CD14-positive monocyte (primary cell): ENCODE measurements around the gene PPARG. TPM values are rescaled to one million over a fixed set of nuclear protein-coding genes. Genes with fewer than 3 reads are reported as not detected.

ENCODE experiments used
- DNase-seq, 3 donors: peaks; one replicate each; pipeline ENCODE4 v3.0.0-alpha.2; 2011 to 2022
- H2AFZ ChIP-seq: 2 replicates; pipeline ENCODE4 v1.6.0; 2012; ENCODE audit warnings: mild to moderate bottlenecking, low read depth, low read length, inconsistent platforms; ENCODE audit not compliant: insufficient read depth, poor library complexity, severe bottlenecking
- H3K27ac ChIP-seq, 2 donors: 1 replicate in 1 of 2; 2 replicates in 1 of 2; pipeline ENCODE4 v1.5.1; 2012 to 2013; ENCODE audit warnings: low read length in 2 of 2, control low read depth in 1 of 2, inconsistent platforms in 1 of 2, low read depth in 1 of 2, mild to moderate bottlenecking in 1 of 2
- H3K27me3 ChIP-seq, 2 donors: one replicate each; pipeline versions ENCODE4 v1.6.0 to v1.6.1; 2011 to 2013; ENCODE audit warnings: low read length in 2 of 2; ENCODE audit not compliant: control insufficient read depth in 2 of 2, insufficient read depth in 2 of 2
- H3K36me3 ChIP-seq, 2 donors: replicated peaks in 1 of 2; 1 replicate in 1 of 2; 2 replicates in 1 of 2; pipeline versions ENCODE4 v1.5.1 to v1.6.1; 2012 to 2013; ENCODE audit warnings: low read length in 2 of 2, control low read depth in 1 of 2, inconsistent platforms in 1 of 2, mild to moderate bottlenecking in 1 of 2; ENCODE audit not compliant: insufficient read depth in 2 of 2, control insufficient read depth in 1 of 2
- H3K4me1 ChIP-seq, 2 donors: 1 replicate in 1 of 2; 2 replicates in 1 of 2; pipeline versions ENCODE4 v1.5.1 to v1.6.1; 2012 to 2013; ENCODE audit warnings: low read length in 2 of 2, control low read depth in 1 of 2, inconsistent platforms in 1 of 2, mild to moderate bottlenecking in 1 of 2, moderate library complexity in 1 of 2; ENCODE audit not compliant: insufficient read depth in 2 of 2, control insufficient read depth in 1 of 2
- H3K4me2 ChIP-seq: replicated peaks from 2 replicates; pipeline ENCODE3; 2012; ENCODE audit warnings: low read length, moderate library complexity, mild to moderate bottlenecking; ENCODE audit not compliant: poor library complexity, severe bottlenecking; ENCODE audit errors: extremely low read depth
- H3K4me3 ChIP-seq, 3 experiments: fragments of 200-600 bp in 1 of 3; sonication (generic) in 1 of 3; replicated peaks in 1 of 3; 1 replicate in 2 of 3; 2 replicates in 1 of 3; pipeline ENCODE4 v1.5.1; 2011 to 2013; ENCODE audit warnings: low read length in 3 of 3, mild to moderate bottlenecking in 3 of 3, control low read depth in 2 of 3, low read depth in 2 of 3, inconsistent platforms in 1 of 3, moderate library complexity in 1 of 3
- H3K79me2 ChIP-seq: 2 replicates; pipeline ENCODE4 v1.6.0; 2012; ENCODE audit warnings: mild to moderate bottlenecking, control low read depth, inconsistent platforms, low read length, moderate library complexity; ENCODE audit not compliant: insufficient read depth
- H3K9ac ChIP-seq: 2 replicates; pipeline ENCODE4 v1.6.0; 2017; ENCODE audit warnings: low read length, mild to moderate bottlenecking; ENCODE audit not compliant: insufficient read depth, poor library complexity, severe bottlenecking
- H3K9me3 ChIP-seq, 2 donors: replicated peaks in 1 of 2; 1 replicate in 1 of 2; 2 replicates in 1 of 2; pipeline versions ENCODE4 v1.5.1 to v1.6.1; 2012 to 2013; ENCODE audit warnings: low read length in 2 of 2, control low read depth in 1 of 2; ENCODE audit not compliant: control insufficient read depth in 1 of 2, insufficient read depth in 1 of 2
- H4K20me1 ChIP-seq: 2 replicates; pipeline ENCODE4 v1.6.0; 2012; ENCODE audit warnings: mild to moderate bottlenecking, low read length, control low read depth, moderate library complexity; ENCODE audit not compliant: insufficient read depth
- H3K27ac Mint-ChIP-seq, 7 donors: one replicate each; pipeline ENCODE4 v1.8.0; 2020; ENCODE audit warnings: mild to moderate bottlenecking in 7 of 7, mixed read lengths in 7 of 7, moderate library complexity in 6 of 7, inconsistent platforms in 2 of 7
- H3K27me3 Mint-ChIP-seq, 3 donors: one replicate each; pipeline ENCODE4 v1.8.0; 2021 to 2022; ENCODE audit warnings: low read depth in 3 of 3, mild to moderate bottlenecking in 3 of 3, mixed read lengths in 3 of 3, moderate library complexity in 3 of 3, inconsistent platforms in 1 of 3
- H3K36me3 Mint-ChIP-seq, 2 donors: one replicate each; pipeline ENCODE4 v1.8.0; 2020; ENCODE audit warnings: mixed read lengths in 2 of 2, inconsistent platforms in 1 of 2, mild to moderate bottlenecking in 1 of 2
- H3K4me1 Mint-ChIP-seq: one replicate; pipeline ENCODE4 v1.8.0; 2020; ENCODE audit warnings: mild to moderate bottlenecking, mixed read lengths
- H3K4me3 Mint-ChIP-seq, 2 donors: one replicate each; pipeline ENCODE4 v1.8.0; 2020; ENCODE audit warnings: mild to moderate bottlenecking in 2 of 2, mixed read lengths in 2 of 2, moderate library complexity in 1 of 2
- H3K9me3 Mint-ChIP-seq, 7 donors: one replicate each; pipeline ENCODE4 v1.8.0; 2020 to 2022; ENCODE audit warnings: mixed read lengths in 7 of 7, mild to moderate bottlenecking in 6 of 7, moderate library complexity in 6 of 7, inconsistent platforms in 2 of 7
- WGBS: methylation state at CpG from one replicate; pipeline ENCODE4 v1.1.5; 2013; ENCODE audit warnings: missing lambda C conversion rate; ENCODE audit not compliant: insufficient coverage; 5-methylcytosine and 5-hydroxymethylcytosine counted together
- intact Hi-C, 2 donors: fragments of 100-400 bp; cut with micrococcal nuclease; formaldehyde crosslinking; loops; one replicate each; pipeline versions ENCODE4 v1.15.0 to v1.15.1; 2023
- polyA plus RNA-seq, 3 donors: library from polyadenylated mRNA; depleted of rRNA in 1 of 3; unstranded in 2 of 3; stranded (reverse) in 1 of 3; fragments of 300-500 nt in 2 of 3; fragments of >200 nt in 1 of 3; fragmentation: Illumina TruSeq in 2 of 3; gene quantifications; 1 replicate in 2 of 3; 2 replicates in 1 of 3; pipeline ENCODE4 v1.2.3, GENCODE V29; 2012 to 2021
- TF ChIP-seq, protein P1 (sequence below): fragments of 200-600 bp; IDR thresholded peaks from one replicate; pipeline ENCODE4 v1.8.0; 2022; ENCODE audit warnings: antibody characterized with exemption, mild to moderate bottlenecking

The PPARG gene
- polyA plus RNA-seq, 3 donors: 0.56 to 2.0 (median 0.97) TPM

DNA sequence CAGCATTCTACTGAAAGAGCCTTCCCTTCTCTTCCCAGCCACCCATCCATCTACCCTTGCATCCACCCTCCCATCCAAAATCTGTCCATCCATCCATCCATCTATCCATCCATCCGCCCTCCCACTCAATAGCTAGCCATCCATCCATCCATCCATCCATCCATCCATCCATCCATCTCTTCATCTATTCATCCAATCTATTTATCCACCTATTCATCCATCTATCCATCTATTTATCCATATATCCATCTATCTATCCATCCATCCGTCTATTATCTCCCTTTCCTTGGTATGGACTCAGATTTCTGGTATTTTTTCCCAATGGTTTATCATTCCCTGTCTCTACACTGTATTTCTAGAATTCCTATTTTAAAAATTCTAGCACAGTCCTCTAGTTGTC, 46.1 kb upstream of the PPARG start:
- H3K9me3 ChIP-seq: no peaks in the 10 kb centered on the region
- no peak overlapping the region for H3K27ac ChIP-seq
- Mint-ChIP-seq H3K4me3 (no peak overlapping the region), H3K9me3 (peaks cover 0 to 2% (median 0%) of the 10 kb centered on the region in 7 donors), H3K4me1 (peaks cover 10% of the 10 kb centered on the region), H3K27ac (no peak overlapping the region), H3K36me3 (no peaks in the 10 kb centered on the region), H3K27me3 (peaks cover 0 to 9% (median 2%) of the 10 kb centered on the region in 3 donors)
- no peak for DNase-seq
- H3K9ac ChIP-seq: no peak overlapping the region
- TF ChIP-seq, protein P1, sequence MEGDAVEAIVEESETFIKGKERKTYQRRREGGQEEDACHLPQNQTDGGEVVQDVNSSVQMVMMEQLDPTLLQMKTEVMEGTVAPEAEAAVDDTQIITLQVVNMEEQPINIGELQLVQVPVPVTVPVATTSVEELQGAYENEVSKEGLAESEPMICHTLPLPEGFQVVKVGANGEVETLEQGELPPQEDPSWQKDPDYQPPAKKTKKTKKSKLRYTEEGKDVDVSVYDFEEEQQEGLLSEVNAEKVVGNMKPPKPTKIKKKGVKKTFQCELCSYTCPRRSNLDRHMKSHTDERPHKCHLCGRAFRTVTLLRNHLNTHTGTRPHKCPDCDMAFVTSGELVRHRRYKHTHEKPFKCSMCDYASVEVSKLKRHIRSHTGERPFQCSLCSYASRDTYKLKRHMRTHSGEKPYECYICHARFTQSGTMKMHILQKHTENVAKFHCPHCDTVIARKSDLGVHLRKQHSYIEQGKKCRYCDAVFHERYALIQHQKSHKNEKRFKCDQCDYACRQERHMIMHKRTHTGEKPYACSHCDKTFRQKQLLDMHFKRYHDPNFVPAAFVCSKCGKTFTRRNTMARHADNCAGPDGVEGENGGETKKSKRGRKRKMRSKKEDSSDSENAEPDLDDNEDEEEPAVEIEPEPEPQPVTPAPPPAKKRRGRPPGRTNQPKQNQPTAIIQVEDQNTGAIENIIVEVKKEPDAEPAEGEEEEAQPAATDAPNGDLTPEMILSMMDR: no peak
- H4K20me1 ChIP-seq: no peaks in the 10 kb centered on the region
- H3K4me3 ChIP-seq: no peak overlapping the region
- no peak overlapping the region for H3K4me2 ChIP-seq
- H2AFZ ChIP-seq: no peak overlapping the region
- H3K79me2 ChIP-seq: no peaks in the 10 kb centered on the region
- 100% methylated on average over 2 of the region's 2 CpGs for WGBS
- intact Hi-C loops: loop anchor here in 1 of 2 donors (10.0 kb wide), 1 partner anchor 108 kb away; no protein-coding TSS in a partner anchor
- peaks cover 0 to 4% of the 10 kb centered on the region in 2 donors for H3K27me3 ChIP-seq
- H3K36me3 ChIP-seq: no peaks in the 10 kb centered on the region
- no peaks in the 10 kb centered on the region for H3K4me1 ChIP-seq

DNA sequence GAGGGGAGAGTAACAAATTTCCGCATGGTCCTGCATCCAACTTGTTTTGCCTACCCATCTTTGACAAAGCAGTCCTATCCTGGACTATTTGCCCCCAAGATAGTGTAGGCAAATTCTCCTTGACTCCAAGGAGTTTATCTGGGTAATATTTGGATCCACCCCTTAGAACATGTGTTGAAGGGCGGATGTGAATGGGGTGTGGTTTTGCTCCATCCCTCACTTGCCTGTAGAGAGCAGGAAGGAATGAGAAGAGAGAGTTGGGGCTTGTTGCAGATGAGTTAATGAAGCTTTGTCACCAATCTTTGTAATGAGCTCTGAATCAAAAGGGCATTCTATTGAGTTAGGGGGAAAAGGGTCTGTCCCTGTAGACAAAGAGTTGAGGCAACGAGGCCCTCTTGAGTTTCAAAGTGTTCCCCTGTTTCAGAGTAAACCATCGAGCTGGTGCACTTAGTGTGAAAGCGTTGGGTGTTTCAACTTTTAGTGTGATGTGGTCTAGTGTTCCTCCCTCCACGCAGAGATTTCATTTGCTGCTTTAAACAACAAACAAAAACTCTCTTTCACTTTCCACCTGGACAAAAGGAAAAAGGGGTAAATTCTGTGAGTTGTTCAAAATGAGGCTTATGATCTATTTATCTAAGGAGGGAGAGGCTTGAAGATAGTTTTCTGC, 42.2 kb upstream of the PPARG start:
- Mint-ChIP-seq H3K27me3 (peaks cover 0 to 9% (median 3%) of the 10 kb centered on the region in 3 donors), H3K27ac (no peak overlapping the region), H3K4me3 (no peak overlapping the region), H3K9me3 (peaks cover 3 to 15% (median 6%) of the 10 kb centered on the region in 7 donors), H3K4me1 (peaks cover 7% of the 10 kb centered on the region), H3K36me3 (no peaks in the 10 kb centered on the region)
- peaks cover 0 to 4% of the 10 kb centered on the region in 2 donors for H3K27me3 ChIP-seq
- TF ChIP-seq, protein P1: no peak
- no peaks in the 10 kb centered on the region for H3K4me1 ChIP-seq
- no peaks in the 10 kb centered on the region for H3K79me2 ChIP-seq
- no peak for DNase-seq
- H4K20me1 ChIP-seq: no peaks in the 10 kb centered on the region
- intact Hi-C loops: loop anchor here in 1 of 2 donors (10.0 kb wide), 1 partner anchor 112 kb away; no protein-coding TSS in a partner anchor
- no peak overlapping the region for H3K4me3 ChIP-seq
- no peak overlapping the region for H2AFZ ChIP-seq
- H3K9me3 ChIP-seq: peaks cover 0 to 4% of the 10 kb centered on the region in 2 donors
- no peak overlapping the region for H3K9ac ChIP-seq
- 78% methylated on average over 2 of the region's 6 CpGs for WGBS
- H3K4me2 ChIP-seq: no peak overlapping the region
- no peaks in the 10 kb centered on the region for H3K36me3 ChIP-seq
- no peak overlapping the region for H3K27ac ChIP-seq
